Motor neuron (in vitro differentiated cells): Measurements from ENCODE around the gene DHX29. TPM values are rescaled to one million over a fixed set of nuclear protein-coding genes. Genes with fewer than 3 reads are reported as not detected.

Source experiments
- total RNA-seq, 8 experiments: library from RNA; unstranded; fragments of 300-600 nt; gene quantifications; 2 replicates each; pipeline versions ENCODE4 v1.2.3 to v1.2.4, GENCODE V29; 2022

Gene DHX29
- total RNA-seq, 8 experiments from 2014 or later = 20.9 to 32.4 (median 24.6) TPM

Other genes starting within 250 kb of the DHX29 start
- gene GZMA, start 205.0 kb downstream of the DHX29 start, total RNA-seq = 1 to 10 TPM in 1 of 8 experiments, not detected in 7; 2.9 TPM
- gene GPX8, start 147.5 kb downstream of the DHX29 start, total RNA-seq = 100 to 1,000 TPM in 1 of 8 experiments, 10 to 100 TPM in 7; 10.5 to 144 (median 12.0) TPM
- under 1 TPM in 6 of 8 experiments, not detected in 2; 0.09 to 1.00 (median 0.14) TPM for gene CDC20B, start 134.5 kb downstream of the DHX29 start, total RNA-seq
- 1 to 10 TPM in 1 of 8 experiments, under 1 TPM in 4, not detected in 3; 0.05 to 1.0 (median 0.20) TPM for gene MCIDAS, start 80.4 kb downstream of the DHX29 start, total RNA-seq
- gene CCNO, start 74.1 kb downstream of the DHX29 start, total RNA-seq = 1 to 10 TPM in 4 of 8 experiments, under 1 TPM in 4; 0.14 to 4.8 (median 0.88) TPM
- 10 to 100 TPM; 58.6 to 83.2 (median 75.9) TPM for gene MTREX, start 295 bp upstream of the DHX29 start, total RNA-seq
- gene PLPP1, start 227.3 kb upstream of the DHX29 start, total RNA-seq = 10 to 100 TPM in 7 of 8 experiments, 1 to 10 TPM in 1; 9.3 to 57.8 (median 14.7) TPM